ENCODE data around the gene CDC42BPG. TPM values are rescaled to one million over a fixed set of nuclear protein-coding genes. Genes with fewer than 3 reads are reported as not detected.

CDC42BPG gene
- total RNA-seq, 1 experiment from 2014 or later, result 14.5 TPM

DNA sequence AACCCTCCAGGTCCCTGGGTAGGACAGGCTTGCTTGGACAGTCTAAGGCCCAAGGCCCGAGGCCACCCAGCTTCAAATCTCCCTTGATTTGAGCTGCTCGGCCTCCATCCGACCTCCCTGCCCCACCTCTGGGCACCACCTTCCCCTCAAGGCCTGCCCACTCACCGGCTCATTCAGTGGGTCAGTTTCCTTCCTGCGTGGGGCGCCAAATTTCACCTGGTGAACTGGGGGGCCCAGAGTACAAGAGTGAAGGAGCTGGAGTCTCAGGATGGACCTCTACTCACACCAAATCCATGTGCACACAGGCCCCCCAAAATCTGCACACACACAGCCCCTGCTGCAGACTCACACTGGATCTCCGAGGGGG, 45.2 kb downstream of the CDC42BPG start:
- Histone ChIP-seq H3K4me1 (ENCODE audit: insufficient read depth, low read length) (peaks cover 17% of the 10 kb centered on the region), H2AFZ (ENCODE audit: low read length) (no peak overlapping the region), H3K27me3 (ENCODE audit: low read length) (no peaks in the 10 kb centered on the region), H3K9me3 (ENCODE audit: low read length) (no peaks in the 10 kb centered on the region), H3F3A (ENCODE audit: low read length, unreplicated experiment) (peaks cover 10% of the 10 kb centered on the region), H3K9me2 (replicated peaks; ENCODE audit: low read length) (no peaks in the 10 kb centered on the region), H3K9ac (ENCODE audit: low read length) (no peak overlapping the region), H4K20me1 (ENCODE audit: low read length) (no peaks in the 10 kb centered on the region), H3K36me3 (ENCODE audit: low read depth, low read length) (peaks cover 8% of the 10 kb centered on the region; the same call in 1 of the 2 replicates), H3K4me2 (ENCODE audit: low read length) (no peak overlapping the region), H3K27ac (ENCODE audit: low read length) (no peak overlapping the region), H3K79me2 (ENCODE audit: low read length) (peaks cover 10% of the 10 kb centered on the region; the same call in 1 of the 2 replicates), H3K4me3 (ENCODE audit: low read length) (no peak overlapping the region)
- ATAC-seq (no peak), DNase-seq (no peak)
- POLR2A ChIA-PET (ENCODE audit: unreplicated experiment), result interaction anchor here (0.8 kb wide), 1 partner anchor 21 kb away, joined by 4 read pairs; the partner anchor contains the start of gene SF1
- intact Hi-C loops (cut with micrococcal nuclease), result no loop called here
- CTCF ChIA-PET, result no interaction called here
- TF ChIP-seq EZH2phosphoT487 (IDR thresholded peaks at IDR 0.05; ENCODE audit: borderline replicate concordance, low read length) (no peak), EZH2 (IDR thresholded peaks at IDR 0.05; ENCODE audit: low read length, unreplicated experiment) (no peak)
- TF ChIP-seq, protein P1, sequence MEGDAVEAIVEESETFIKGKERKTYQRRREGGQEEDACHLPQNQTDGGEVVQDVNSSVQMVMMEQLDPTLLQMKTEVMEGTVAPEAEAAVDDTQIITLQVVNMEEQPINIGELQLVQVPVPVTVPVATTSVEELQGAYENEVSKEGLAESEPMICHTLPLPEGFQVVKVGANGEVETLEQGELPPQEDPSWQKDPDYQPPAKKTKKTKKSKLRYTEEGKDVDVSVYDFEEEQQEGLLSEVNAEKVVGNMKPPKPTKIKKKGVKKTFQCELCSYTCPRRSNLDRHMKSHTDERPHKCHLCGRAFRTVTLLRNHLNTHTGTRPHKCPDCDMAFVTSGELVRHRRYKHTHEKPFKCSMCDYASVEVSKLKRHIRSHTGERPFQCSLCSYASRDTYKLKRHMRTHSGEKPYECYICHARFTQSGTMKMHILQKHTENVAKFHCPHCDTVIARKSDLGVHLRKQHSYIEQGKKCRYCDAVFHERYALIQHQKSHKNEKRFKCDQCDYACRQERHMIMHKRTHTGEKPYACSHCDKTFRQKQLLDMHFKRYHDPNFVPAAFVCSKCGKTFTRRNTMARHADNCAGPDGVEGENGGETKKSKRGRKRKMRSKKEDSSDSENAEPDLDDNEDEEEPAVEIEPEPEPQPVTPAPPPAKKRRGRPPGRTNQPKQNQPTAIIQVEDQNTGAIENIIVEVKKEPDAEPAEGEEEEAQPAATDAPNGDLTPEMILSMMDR (conservative IDR thresholded peaks at IDR 0.05; ENCODE audit: low read depth, low read length), result no peak
- BruUV-seq (replicated peaks), result no TSS peak

DNA sequence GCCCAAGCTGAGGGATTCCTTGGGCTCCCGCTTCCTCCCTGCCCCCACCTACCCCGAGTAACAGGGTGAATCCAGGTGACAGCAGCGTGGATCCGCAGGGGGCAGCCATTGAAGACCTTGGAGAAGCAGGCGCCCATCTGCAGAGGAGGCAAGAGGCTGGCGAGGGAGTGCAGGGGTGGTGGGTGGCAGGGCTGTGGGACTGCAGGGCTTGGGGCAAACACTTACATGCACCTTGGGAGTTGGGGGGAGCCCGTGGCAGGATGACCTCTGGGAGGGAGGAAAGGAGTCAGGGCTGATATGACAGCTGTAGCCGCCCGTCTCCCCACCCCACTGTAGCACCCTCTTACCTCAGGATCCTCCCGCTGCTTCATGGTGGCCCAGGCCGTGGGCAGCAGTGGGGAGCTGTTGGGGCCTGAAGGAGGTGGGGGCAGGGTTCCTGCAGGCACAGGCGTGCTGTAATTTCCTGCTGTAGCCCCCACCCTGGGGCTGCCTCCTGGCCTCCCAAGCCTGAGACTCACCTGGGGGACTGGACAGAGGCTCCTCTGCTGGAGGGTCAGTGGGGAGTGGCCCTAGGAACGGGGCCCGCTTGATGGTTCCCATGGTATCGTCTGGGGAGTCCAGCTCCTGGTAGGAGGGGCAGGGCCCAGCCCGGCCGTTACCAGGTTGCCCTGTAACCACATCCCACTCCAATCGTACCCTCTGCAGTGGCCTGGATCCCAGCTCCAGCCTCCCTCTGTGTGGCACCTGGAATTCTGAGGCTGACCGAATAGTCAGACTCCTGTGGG, 47.5 kb downstream of the CDC42BPG start:
- TF ChIP-seq, protein P1 (conservative IDR thresholded peaks at IDR 0.05; ENCODE audit: low read depth, low read length), result no peak
- TF ChIP-seq EZH2 (IDR thresholded peaks at IDR 0.05; ENCODE audit: low read length, unreplicated experiment), result no peak
- no peak for TF ChIP-seq EZH2phosphoT487 (IDR thresholded peaks at IDR 0.05; ENCODE audit: borderline replicate concordance, low read length)
- Histone ChIP-seq H3F3A (ENCODE audit: low read length, unreplicated experiment) (no peaks in the 10 kb centered on the region), H3K9ac (ENCODE audit: low read length) (no peak overlapping the region), H4K20me1 (ENCODE audit: low read length) (no peaks in the 10 kb centered on the region), H3K4me1 (ENCODE audit: insufficient read depth, low read length) (0 out of 2 replicates have a peak, but pooled peaks cover 3% of the 10 kb centered on the region), H3K9me2 (replicated peaks; ENCODE audit: low read length) (no peaks in the 10 kb centered on the region), H3K79me2 (ENCODE audit: low read length) (peaks cover 1% of the 10 kb centered on the region; the same call in 1 of the 2 replicates), H3K27ac (ENCODE audit: low read length) (no peak overlapping the region), H3K9me3 (ENCODE audit: low read length) (no peaks in the 10 kb centered on the region), H3K4me2 (ENCODE audit: low read length) (no peak overlapping the region), H3K27me3 (ENCODE audit: low read length) (no peaks in the 10 kb centered on the region), H2AFZ (ENCODE audit: low read length) (no peak overlapping the region), H3K4me3 (ENCODE audit: low read length) (no peak overlapping the region), H3K36me3 (ENCODE audit: low read depth, low read length) (peaks cover 8% of the 10 kb centered on the region; the same call in 1 of the 2 replicates)
- intact Hi-C loops (cut with micrococcal nuclease), result no loop called here
- no TSS peak for BruUV-seq (replicated peaks)
- CTCF ChIA-PET, result no interaction called here
- ATAC-seq (no peak), DNase-seq (no peak)
- POLR2A ChIA-PET (ENCODE audit: unreplicated experiment), result no interaction called here

All from PC-3 (cell line).